HG03064 (cell line): ENCODE data around the gene EPHX1.

Experiments used
- ATAC-seq: cut with Tn5 transposase; IDR thresholded peaks from one replicate; pipeline ENCODE4 v1.9.1; 2021; ENCODE audit warnings: low read depth; ENCODE audit not compliant: unreplicated experiment

Gene EPHX1

DNA sequence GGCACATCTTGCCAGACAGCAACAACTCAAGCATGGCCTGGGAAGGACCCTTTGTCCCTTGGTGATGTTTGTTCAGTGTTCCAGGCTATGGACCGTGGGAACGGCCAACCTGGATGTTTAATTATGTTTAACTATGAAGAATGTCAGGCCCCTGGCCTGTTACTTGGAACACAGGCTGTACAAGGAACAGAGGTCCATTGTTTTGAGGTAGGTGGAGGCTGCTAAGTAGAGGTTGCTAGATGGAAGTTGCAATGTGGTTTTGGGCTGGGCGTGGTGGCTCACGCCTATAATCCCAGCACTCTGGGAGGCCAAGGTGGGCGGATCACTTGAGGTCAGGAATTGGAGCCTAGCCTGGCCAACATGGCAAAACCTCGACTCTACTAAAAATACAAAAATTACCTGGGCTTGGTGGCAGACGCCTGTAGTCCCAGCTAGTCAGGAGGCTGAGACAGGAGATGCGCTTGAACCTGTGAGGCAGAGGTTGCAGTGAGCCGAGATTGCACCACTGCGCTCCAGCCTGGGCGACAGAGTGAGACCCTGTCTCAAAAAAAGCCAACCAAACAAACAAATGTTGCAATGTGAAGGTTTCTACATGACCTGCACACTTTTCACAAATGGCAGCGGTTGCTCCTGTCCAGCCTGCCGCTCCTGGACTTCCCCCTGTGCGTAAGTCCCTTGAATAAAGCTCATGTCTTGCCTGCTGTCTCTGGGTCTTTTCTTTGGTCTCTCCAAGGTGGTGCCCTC, 81.5 kb downstream of the EPHX1 start:
- ATAC-seq = no peak

DNA sequence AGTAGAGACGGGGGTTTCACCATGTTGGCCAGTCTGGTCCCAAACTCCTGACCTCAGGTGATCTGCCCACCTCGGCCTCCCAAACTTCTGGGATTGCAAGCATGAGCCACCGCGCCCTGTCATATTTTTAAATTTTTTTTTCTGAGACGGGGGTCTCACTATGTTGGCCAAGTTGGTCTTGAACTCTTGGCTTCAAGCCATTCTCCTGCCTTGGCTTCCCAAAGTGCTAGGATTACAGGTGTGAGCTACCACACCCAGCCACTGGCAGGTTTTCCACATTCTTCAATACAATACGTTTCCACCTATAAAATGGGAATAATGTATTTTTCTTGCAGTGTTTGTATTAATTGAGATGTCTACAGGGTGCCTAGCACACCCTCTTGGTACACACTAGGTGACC, 82.4 kb downstream of the EPHX1 start:
- no peak for ATAC-seq
